K562 (cell line): ENCODE measurements around the gene C15orf62.

ENCODE experiments used
- BMI1 ChIP-seq: fragments of 150-350 bp; IDR thresholded peaks from 2 replicates; pipeline ENCODE4 v1.6.1; 2014; ENCODE audit warnings: low read length
- ELF2 ChIP-seq: fragments of 250-450 bp; sonication (Bioruptor Pico); IDR thresholded peaks from 2 replicates; pipeline ENCODE4 v1.5.0; 2021; ENCODE audit warnings: mild to moderate bottlenecking
- NFXL1 ChIP-seq: fragments of 450-650 bp; formaldehyde crosslinking; IDR thresholded peaks from 2 replicates; pipeline ENCODE4 v1.4.0; 2021; ENCODE audit warnings: mild to moderate bottlenecking
- NR2F6 ChIP-seq: fragments of 450-650 bp; formaldehyde crosslinking; IDR thresholded peaks from 2 replicates; pipeline ENCODE4 v1.4.0; 2020; ENCODE audit warnings: mild to moderate bottlenecking
- RHOXF2B ChIP-seq: fragments of 250-450 bp; sonication (Bioruptor Pico); conservative IDR thresholded peaks from 2 replicates; pipeline ENCODE4 v1.5.1; 2021
- STAG1 ChIP-seq: sonication (generic); formaldehyde crosslinking; IDR thresholded peaks from 2 replicates; pipeline ENCODE4 v1.5.0; 2020; ENCODE audit warnings: missing genetic modification reagents, borderline replicate concordance
- ZFP36 ChIP-seq: fragments of 150-350 bp; IDR thresholded peaks from 2 replicates; pipeline ENCODE4 v1.6.1; 2018; ENCODE audit warnings: low read length, low read depth; ENCODE audit not compliant: partially characterized antibody
- ZNF274 ChIP-seq: IDR thresholded peaks from 2 replicates; pipeline ENCODE4 v1.6.1; 2011; ENCODE audit warnings: low read depth, mild to moderate bottlenecking, low read length, moderate library complexity, borderline replicate concordance
- TF ChIP-seq, protein P1 (sequence below): sonication (generic); formaldehyde crosslinking; IDR thresholded peaks from 2 replicates; pipeline ENCODE4 v1.8.0; 2022; ENCODE audit warnings: mild to moderate bottlenecking, missing genetic modification reagents, borderline replicate concordance
- TF ChIP-seq, protein P2 (sequence below): sonication (generic); formaldehyde crosslinking; IDR thresholded peaks from 2 replicates; pipeline ENCODE4 v1.4.0; 2020; ENCODE audit warnings: mild to moderate bottlenecking, missing genetic modification reagents

DNA sequence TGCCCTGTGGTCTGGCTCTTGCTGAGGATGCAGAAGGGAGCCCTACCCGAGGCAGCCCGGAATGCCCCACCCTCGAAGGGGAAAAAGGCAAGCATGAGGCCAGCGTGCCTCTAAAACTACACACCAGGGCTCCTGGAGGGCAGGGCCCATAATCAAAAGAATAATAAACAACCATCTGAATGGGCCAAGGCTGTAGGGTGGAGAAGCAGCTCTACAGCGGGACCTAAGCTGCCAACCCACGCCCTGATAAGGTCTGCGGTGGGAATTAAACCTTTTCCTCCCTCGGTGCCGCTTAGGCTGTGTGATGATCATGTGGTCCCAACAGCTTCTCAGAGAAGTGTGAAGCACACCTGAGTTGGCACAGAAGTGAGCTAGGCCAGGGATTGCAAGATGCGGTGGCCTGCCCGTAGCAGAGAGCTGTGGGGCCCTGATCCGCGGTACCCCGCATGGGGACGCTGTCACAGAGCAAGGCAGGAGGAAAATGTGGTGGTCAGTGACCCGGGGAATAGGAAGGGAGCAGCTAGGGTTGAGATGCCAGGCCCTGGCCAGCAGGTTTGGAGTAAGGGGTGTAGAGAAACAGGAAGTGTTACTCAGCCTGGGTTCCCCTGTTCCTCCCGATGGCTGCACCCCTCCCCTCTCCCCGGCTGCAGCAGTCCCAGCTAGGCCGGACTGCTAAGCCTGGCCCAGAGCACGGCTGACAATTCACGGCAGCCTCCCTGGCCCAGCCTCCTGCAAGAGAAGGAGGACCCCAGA is 1.1 kb upstream of the C15orf62 start:
- TF ChIP-seq BMI1 (no peak), NR2F6 (no peak), RHOXF2B (no peak), ZFP36 (no peak), ELF2 (no peak), ZNF274 (no peak), STAG1 (no peak), NFXL1 (CRISPR knock-in tag) (no peak)
- TF ChIP-seq, protein P1, sequence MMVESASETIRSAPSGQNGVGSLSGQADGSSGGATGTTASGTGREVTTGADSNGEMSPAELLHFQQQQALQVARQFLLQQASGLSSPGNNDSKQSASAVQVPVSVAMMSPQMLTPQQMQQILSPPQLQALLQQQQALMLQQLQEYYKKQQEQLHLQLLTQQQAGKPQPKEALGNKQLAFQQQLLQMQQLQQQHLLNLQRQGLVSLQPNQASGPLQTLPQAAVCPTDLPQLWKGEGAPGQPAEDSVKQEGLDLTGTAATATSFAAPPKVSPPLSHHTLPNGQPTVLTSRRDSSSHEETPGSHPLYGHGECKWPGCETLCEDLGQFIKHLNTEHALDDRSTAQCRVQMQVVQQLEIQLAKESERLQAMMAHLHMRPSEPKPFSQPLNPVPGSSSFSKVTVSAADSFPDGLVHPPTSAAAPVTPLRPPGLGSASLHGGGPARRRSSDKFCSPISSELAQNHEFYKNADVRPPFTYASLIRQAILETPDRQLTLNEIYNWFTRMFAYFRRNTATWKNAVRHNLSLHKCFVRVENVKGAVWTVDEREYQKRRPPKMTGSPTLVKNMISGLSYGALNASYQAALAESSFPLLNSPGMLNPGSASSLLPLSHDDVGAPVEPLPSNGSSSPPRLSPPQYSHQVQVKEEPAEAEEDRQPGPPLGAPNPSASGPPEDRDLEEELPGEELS (CRISPR knock-in tag), result no peak
- TF ChIP-seq, protein P2, sequence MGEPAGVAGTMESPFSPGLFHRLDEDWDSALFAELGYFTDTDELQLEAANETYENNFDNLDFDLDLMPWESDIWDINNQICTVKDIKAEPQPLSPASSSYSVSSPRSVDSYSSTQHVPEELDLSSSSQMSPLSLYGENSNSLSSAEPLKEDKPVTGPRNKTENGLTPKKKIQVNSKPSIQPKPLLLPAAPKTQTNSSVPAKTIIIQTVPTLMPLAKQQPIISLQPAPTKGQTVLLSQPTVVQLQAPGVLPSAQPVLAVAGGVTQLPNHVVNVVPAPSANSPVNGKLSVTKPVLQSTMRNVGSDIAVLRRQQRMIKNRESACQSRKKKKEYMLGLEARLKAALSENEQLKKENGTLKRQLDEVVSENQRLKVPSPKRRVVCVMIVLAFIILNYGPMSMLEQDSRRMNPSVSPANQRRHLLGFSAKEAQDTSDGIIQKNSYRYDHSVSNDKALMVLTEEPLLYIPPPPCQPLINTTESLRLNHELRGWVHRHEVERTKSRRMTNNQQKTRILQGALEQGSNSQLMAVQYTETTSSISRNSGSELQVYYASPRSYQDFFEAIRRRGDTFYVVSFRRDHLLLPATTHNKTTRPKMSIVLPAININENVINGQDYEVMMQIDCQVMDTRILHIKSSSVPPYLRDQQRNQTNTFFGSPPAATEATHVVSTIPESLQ (CRISPR knock-in tag), result no peak
